ENCODE results near the gene DYRK3. TPM values are rescaled to one million over a fixed set of nuclear protein-coding genes. Genes with fewer than 3 reads are reported as not detected.
A peak's percentile ranks its signal among the peaks of the same experiment; 100 is the strongest.

Gene DYRK3
- total and polyA plus RNA-seq, 9 of the 15 experiments (the other 6 are each of a cell fraction or from before 2014, with no cell fraction given): 4.5 to 33.7 (median 25.7) TPM

DNA sequence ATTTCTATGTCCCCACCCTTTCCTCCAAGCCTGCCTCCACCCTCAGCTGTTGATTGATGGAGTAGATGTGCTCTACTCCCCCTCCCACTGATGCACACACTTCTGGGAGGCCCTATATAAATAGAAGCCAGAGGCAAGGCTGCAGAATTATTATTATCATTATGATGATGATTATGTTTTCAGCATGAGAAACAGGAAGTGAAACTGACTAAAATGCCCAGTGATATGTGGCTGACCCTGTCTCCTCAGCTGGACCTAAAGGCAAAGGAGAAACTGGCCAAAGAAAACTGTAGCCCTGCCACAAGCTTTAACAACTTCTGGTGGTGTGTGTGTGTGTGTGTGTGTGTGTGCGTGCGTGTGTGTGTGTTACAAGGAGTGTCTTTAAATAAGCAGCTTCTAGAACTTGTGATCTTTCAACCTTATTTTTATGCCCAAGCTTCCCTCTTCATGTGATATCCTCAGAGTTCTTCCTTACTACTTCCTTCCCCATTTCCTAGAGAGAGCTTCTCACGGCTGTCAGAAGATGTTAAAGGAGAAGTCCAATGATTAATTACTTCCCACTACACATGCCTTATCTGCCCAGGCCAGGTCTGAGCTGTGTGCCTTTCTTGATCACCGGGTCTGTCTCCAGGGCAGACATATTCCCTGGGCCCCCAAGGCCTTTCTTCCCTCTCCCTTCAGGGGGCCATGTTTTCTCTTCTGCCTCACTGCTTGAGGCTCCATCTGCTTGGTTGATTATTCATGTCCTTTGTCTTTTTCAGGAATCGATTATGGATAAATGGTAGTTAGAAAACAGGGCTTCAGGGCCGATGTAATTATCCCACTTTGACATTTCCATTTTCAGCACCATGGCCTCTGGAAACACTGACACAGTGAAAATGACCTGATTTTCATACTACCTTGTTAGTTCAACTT, 37.8 kb downstream of the DYRK3 start (continued):
- TF ChIP-seq, protein P1, sequence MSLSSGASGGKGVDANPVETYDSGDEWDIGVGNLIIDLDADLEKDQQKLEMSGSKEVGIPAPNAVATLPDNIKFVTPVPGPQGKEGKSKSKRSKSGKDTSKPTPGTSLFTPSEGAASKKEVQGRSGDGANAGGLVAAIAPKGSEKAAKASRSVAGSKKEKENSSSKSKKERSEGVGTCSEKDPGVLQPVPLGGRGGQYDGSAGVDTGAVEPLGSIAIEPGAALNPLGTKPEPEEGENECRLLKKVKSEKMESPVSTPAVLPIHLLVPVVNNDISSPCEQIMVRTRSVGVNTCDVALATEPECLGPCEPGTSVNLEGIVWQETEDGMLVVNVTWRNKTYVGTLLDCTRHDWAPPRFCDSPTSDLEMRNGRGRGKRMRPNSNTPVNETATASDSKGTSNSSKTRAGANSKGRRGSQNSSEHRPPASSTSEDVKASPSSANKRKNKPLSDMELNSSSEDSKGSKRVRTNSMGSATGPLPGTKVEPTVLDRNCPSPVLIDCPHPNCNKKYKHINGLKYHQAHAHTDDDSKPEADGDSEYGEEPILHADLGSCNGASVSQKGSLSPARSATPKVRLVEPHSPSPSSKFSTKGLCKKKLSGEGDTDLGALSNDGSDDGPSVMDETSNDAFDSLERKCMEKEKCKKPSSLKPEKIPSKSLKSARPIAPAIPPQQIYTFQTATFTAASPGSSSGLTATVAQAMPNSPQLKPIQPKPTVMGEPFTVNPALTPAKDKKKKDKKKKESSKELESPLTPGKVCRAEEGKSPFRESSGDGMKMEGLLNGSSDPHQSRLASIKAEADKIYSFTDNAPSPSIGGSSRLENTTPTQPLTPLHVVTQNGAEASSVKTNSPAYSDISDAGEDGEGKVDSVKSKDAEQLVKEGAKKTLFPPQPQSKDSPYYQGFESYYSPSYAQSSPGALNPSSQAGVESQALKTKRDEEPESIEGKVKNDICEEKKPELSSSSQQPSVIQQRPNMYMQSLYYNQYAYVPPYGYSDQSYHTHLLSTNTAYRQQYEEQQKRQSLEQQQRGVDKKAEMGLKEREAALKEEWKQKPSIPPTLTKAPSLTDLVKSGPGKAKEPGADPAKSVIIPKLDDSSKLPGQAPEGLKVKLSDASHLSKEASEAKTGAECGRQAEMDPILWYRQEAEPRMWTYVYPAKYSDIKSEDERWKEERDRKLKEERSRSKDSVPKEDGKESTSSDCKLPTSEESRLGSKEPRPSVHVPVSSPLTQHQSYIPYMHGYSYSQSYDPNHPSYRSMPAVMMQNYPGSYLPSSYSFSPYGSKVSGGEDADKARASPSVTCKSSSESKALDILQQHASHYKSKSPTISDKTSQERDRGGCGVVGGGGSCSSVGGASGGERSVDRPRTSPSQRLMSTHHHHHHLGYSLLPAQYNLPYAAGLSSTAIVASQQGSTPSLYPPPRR (CRISPR knock-in tag; IDR thresholded peaks at IDR 0.05; ENCODE audit: borderline replicate concordance): no peak
- no peak for TF ChIP-seq HCFC1 (IDR thresholded peaks at IDR 0.05; ENCODE audit: low read depth, low read length)
- TF ChIP-seq, protein P2, sequence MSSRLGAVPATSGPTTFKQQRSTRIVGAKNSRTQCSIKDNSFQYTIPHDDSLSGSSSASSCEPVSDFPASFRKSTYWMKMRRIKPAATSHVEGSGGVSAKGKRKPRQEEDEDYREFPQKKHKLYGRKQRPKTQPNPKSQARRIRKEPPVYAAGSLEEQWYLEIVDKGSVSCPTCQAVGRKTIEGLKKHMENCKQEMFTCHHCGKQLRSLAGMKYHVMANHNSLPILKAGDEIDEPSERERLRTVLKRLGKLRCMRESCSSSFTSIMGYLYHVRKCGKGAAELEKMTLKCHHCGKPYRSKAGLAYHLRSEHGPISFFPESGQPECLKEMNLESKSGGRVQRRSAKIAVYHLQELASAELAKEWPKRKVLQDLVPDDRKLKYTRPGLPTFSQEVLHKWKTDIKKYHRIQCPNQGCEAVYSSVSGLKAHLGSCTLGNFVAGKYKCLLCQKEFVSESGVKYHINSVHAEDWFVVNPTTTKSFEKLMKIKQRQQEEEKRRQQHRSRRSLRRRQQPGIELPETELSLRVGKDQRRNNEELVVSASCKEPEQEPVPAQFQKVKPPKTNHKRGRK (tag; IDR thresholded peaks at IDR 0.05): no peak
- TF ChIP-seq, protein P3, sequence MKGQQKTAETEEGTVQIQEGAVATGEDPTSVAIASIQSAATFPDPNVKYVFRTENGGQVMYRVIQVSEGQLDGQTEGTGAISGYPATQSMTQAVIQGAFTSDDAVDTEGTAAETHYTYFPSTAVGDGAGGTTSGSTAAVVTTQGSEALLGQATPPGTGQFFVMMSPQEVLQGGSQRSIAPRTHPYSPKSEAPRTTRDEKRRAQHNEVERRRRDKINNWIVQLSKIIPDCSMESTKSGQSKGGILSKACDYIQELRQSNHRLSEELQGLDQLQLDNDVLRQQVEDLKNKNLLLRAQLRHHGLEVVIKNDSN (CRISPR knock-in tag; IDR thresholded peaks at IDR 0.05): no peak
- no peak for TF ChIP-seq ZNF384 (IDR thresholded peaks at IDR 0.05; ENCODE audit: low read depth, low read length)
- TF ChIP-seq NR4A1 (CRISPR knock-in tag; IDR thresholded peaks at IDR 0.05): peak; percentile 87; the same call in 1 of the 2 replicates
- peak; percentile 75; the same call in 1 of the 2 replicates for TF ChIP-seq NR4A1 (tag; IDR thresholded peaks at IDR 0.05)
- peak; percentile 87 for TF ChIP-seq NFIC (IDR thresholded peaks at IDR 0.05)
- 0 out of 2 replicates have a peak, but pooled peaks have one; percentile 13 for TF ChIP-seq CHD2 (IDR thresholded peaks at IDR 0.05; ENCODE audit: low read depth, low read length)
- peak; percentile 78; the same call in 1 of the 2 replicates for TF ChIP-seq ETV5 (CRISPR knock-in tag; IDR thresholded peaks at IDR 0.05; ENCODE audit: low read depth)
- no peak for TF ChIP-seq ZFP30 (CRISPR knock-in tag; IDR thresholded peaks at IDR 0.05; ENCODE audit: borderline replicate concordance)
- no peak for TF ChIP-seq ZNF561 (CRISPR knock-in tag; conservative IDR thresholded peaks at IDR 0.05)
- TF ChIP-seq KAT8 (IDR thresholded peaks at IDR 0.05; ENCODE audit: low read depth): no peak; the same call in 1 of the 2 replicates
- TF ChIP-seq, protein P4, sequence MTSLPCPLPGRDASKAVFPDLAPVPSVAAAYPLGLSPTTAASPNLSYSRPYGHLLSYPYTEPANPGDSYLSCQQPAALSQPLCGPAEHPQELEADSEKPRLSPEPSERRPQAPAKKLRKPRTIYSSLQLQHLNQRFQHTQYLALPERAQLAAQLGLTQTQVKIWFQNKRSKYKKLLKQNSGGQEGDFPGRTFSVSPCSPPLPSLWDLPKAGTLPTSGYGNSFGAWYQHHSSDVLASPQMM (CRISPR knock-in tag; IDR thresholded peaks at IDR 0.05): no peak
- peak; percentile 86 for TF ChIP-seq MYC (IDR thresholded peaks at IDR 0.05; ENCODE audit: low read depth, low read length)
- TF ChIP-seq MYC (CRISPR knock-in tag; IDR thresholded peaks at IDR 0.05; ENCODE audit: borderline replicate concordance, low read depth): no peak
- TF ChIP-seq ZNF133 (CRISPR knock-in tag; IDR thresholded peaks at IDR 0.05): no peak
